ENCODE results near the gene PANK2. TPM values are rescaled to one million over a fixed set of nuclear protein-coding genes. Genes with fewer than 3 reads are reported as not detected.
A peak's percentile ranks its signal among the peaks of the same experiment; 100 is the strongest.

The PANK2 gene
- total and polyA plus RNA-seq, 4 experiments from 2014 or later: 48.5 to 80.5 (median 62.9) TPM

- no peak for DNase-seq
- CTCF ChIA-PET (ENCODE audit: partially characterized antibody): no interaction called here
- Histone ChIP-seq H3K27me3 (ENCODE audit: insufficient read depth, low read length) (no peaks in the 10 kb centered on the region), H3K9me3 (ENCODE audit: control insufficient read depth in 1 of 2, low read length in 2 of 2) (no peaks in the 10 kb centered on the region), H3K4me1 (ENCODE audit: insufficient read depth, low read length) (no peaks in the 10 kb centered on the region), H3K4me3 (ENCODE audit: low read length in 2 of 2) (no peak overlapping the region), H3K27ac (ENCODE audit: low read depth, low read length) (no peak overlapping the region), H3K36me3 (ENCODE audit: insufficient read depth, low read length) (peaks cover 69% of the 10 kb centered on the region)
- H3K4me1 Mint-ChIP-seq: peaks cover 0 to 13% (median under 1%) of the 10 kb centered on the region in 4 donors
- H3K4me3 Mint-ChIP-seq: no peak overlapping the region
- no peak overlapping the region for H3K27ac Mint-ChIP-seq
- POLR2A ChIA-PET (ENCODE audit: partially characterized antibody): no interaction called here
- intact Hi-C loops (cut with micrococcal nuclease): no loop called here
- no peaks in the 10 kb centered on the region for H3K27me3 Mint-ChIP-seq
- H3K36me3 Mint-ChIP-seq: peaks cover 42 to 68% of the 10 kb centered on the region in 2 donors
- H3K9me3 Mint-ChIP-seq: peaks cover 0 to 1% (median 0%) of the 10 kb centered on the region in 8 donors
Observed at GRCh38 chr20:3862333-3862732, 26.9 kb upstream of the PANK2 start.

DNA sequence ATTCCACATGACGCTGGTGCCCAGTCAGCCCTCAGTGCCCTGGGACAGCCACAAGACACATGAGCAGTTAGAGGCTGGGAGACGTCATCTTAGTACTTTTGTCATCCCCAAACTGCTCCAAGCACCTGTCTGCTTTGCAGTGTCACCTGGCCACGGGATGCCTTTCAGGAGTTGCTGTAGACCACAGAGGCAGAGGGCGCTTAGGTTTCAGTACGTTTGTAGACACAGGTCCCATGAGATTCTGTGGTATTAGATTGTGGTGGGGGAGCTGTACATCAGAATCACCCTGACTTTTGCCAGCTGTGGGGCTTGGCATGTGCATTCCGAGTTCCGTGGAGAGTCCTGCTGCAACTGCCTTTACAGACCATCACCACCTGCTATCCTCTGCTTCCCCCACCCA is 25.9 kb upstream of the PANK2 start:
- intact Hi-C loops (cut with micrococcal nuclease): no loop called here
- no peak overlapping the region for H3K27ac Mint-ChIP-seq
- peaks cover 32 to 67% of the 10 kb centered on the region in 2 donors for H3K36me3 Mint-ChIP-seq
- Histone ChIP-seq H3K9me3 (ENCODE audit: control insufficient read depth in 1 of 2, low read length in 2 of 2) (no peaks in the 10 kb centered on the region), H3K36me3 (ENCODE audit: insufficient read depth, low read length) (peaks cover 63% of the 10 kb centered on the region), H3K4me3 (ENCODE audit: low read length in 2 of 2) (no peak overlapping the region), H3K27me3 (ENCODE audit: insufficient read depth, low read length) (no peaks in the 10 kb centered on the region), H3K27ac (ENCODE audit: low read depth, low read length) (no peak overlapping the region), H3K4me1 (ENCODE audit: insufficient read depth, low read length) (no peaks in the 10 kb centered on the region)
- no peak for DNase-seq
- no peak overlapping the region for H3K4me3 Mint-ChIP-seq
- ChIA-PET CTCF (ENCODE audit: partially characterized antibody) (no interaction called here), POLR2A (ENCODE audit: partially characterized antibody) (no interaction called here)
- no peaks in the 10 kb centered on the region for H3K27me3 Mint-ChIP-seq
- peaks cover 0 to 1% (median 0%) of the 10 kb centered on the region in 8 donors for H3K9me3 Mint-ChIP-seq
- H3K4me1 Mint-ChIP-seq: peaks cover 0 to 8% (median 0%) of the 10 kb centered on the region in 4 donors

DNA sequence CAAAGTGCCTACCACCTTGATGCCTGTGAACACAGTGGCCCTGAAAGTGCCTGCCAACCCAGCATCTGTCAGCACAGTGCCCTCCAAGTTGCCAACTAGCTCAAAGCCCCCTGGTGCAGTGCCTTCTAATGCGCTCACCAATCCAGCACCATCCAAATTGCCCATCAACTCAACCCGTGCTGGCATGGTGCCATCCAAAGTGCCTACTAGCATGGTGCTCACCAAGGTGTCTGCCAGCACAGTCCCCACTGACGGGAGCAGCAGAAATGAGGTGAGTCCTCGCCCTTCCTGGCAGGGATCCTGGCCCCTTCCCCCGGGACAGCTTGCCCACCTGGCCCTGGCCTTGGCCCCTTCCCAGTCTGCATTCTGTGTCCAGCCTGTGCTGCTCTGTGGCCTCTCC is 24.7 kb upstream of the PANK2 start:
- H3K36me3 Mint-ChIP-seq: peaks cover 32 to 58% of the 10 kb centered on the region in 2 donors
- Histone ChIP-seq H3K4me3 (ENCODE audit: low read length in 2 of 2) (no peak overlapping the region), H3K27ac (ENCODE audit: low read depth, low read length) (no peak overlapping the region), H3K27me3 (ENCODE audit: insufficient read depth, low read length) (no peaks in the 10 kb centered on the region), H3K9me3 (ENCODE audit: control insufficient read depth in 1 of 2, low read length in 2 of 2) (no peaks in the 10 kb centered on the region), H3K36me3 (ENCODE audit: insufficient read depth, low read length) (peaks cover 59% of the 10 kb centered on the region), H3K4me1 (ENCODE audit: insufficient read depth, low read length) (no peaks in the 10 kb centered on the region)
- no peak for DNase-seq
- intact Hi-C loops (cut with micrococcal nuclease): no loop called here
- H3K4me3 Mint-ChIP-seq: no peak overlapping the region
- H3K27me3 Mint-ChIP-seq: no peaks in the 10 kb centered on the region
- ChIA-PET POLR2A (ENCODE audit: partially characterized antibody) (interaction anchor here (0.6 kb wide), 1 partner anchor 128 kb away, joined by 3 read pairs; no protein-coding TSS in a partner anchor), CTCF (ENCODE audit: partially characterized antibody) (interaction anchor here (1.0 kb wide), 1 partner anchor 9 kb away, joined by 3 read pairs; no protein-coding TSS in a partner anchor)
- H3K27ac Mint-ChIP-seq: peak overlapping the region in 2 of 7 donors; percentile 19 to 89
- H3K9me3 Mint-ChIP-seq: peaks cover 0 to 1% (median 0%) of the 10 kb centered on the region in 8 donors
- peaks cover 0 to 8% (median 0%) of the 10 kb centered on the region in 4 donors for H3K4me1 Mint-ChIP-seq

DNA sequence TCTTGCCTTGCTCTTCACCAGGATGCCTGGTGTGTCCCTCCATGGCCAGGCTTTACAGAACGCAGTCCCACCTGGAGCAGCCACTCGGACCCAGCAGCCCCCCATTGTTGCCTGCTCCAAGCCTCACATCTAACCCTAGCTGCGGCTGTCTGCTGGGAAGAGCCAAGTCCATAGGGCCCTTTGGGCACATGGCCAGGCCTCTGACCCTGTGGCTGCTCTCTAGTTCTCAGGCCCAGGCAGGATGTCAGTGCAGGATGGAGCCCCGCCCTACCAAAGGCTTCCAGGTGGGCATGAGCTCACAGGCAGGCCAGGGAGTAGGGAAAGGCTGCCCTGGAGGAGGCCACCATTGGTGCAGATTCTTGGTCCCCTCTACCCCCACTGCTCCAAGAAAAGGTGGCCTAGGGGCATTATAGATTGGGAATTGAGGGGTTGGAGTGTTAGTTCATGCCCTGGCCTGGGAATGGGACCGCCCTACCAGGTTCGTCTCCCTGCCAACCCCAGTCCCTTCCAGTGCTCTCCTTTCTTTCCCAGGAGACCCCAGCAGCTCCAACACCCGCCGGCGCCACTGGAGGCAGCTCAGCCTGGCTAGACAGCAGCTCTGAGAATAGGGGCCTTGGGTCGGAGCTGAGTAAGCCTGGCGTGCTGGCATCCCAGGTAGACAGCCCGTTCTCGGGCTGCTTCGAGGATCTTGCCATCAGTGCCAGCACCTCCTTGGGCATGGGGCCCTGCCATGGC is 23.9 kb upstream of the PANK2 start:
- POLR2A ChIA-PET (ENCODE audit: partially characterized antibody): interaction anchor here (0.6 kb wide), 1 partner anchor 127 kb away, joined by 3 read pairs; no protein-coding TSS in a partner anchor

GRCh38 chr20:3865887-3866407 is 23.2 kb upstream of the PANK2 start:
- H3K9me3 Mint-ChIP-seq: peaks cover 0 to 1% (median 0%) of the 10 kb centered on the region in 8 donors
- DNase-seq: no peak
- no peaks in the 10 kb centered on the region for H3K27me3 ChIP-seq (ENCODE audit: insufficient read depth, low read length)
- intact Hi-C loops (cut with micrococcal nuclease): no loop called here
- peaks cover 32 to 61% of the 10 kb centered on the region in 2 donors for H3K36me3 Mint-ChIP-seq
- H3K4me1 Mint-ChIP-seq: peaks cover 0 to 8% (median 0%) of the 10 kb centered on the region in 4 donors
- no peaks in the 10 kb centered on the region for H3K27me3 Mint-ChIP-seq
- no peak overlapping the region for H3K27ac Mint-ChIP-seq
- H3K4me3 ChIP-seq (ENCODE audit: low read length in 2 of 2): no peak overlapping the region
- peaks cover 59% of the 10 kb centered on the region for H3K36me3 ChIP-seq (ENCODE audit: insufficient read depth, low read length)
- no peaks in the 10 kb centered on the region for H3K4me1 ChIP-seq (ENCODE audit: insufficient read depth, low read length)
- CTCF ChIA-PET (ENCODE audit: partially characterized antibody): no interaction called here
- no peak overlapping the region for H3K4me3 Mint-ChIP-seq
- H3K9me3 ChIP-seq (ENCODE audit: control insufficient read depth in 1 of 2, low read length in 2 of 2): no peaks in the 10 kb centered on the region
- H3K27ac ChIP-seq (ENCODE audit: low read depth, low read length): no peak overlapping the region
- POLR2A ChIA-PET (ENCODE audit: partially characterized antibody): interaction anchor here (0.9 kb wide), 1 partner anchor 10 kb away, joined by 4 read pairs; no protein-coding TSS in a partner anchor

More for the DNA sequence above, 23.9 kb upstream of the PANK2 start:
- Histone ChIP-seq H3K4me3 (ENCODE audit: low read length in 2 of 2) (no peak overlapping the region), H3K9me3 (ENCODE audit: control insufficient read depth in 1 of 2, low read length in 2 of 2) (no peaks in the 10 kb centered on the region), H3K27ac (ENCODE audit: low read depth, low read length) (no peak overlapping the region), H3K36me3 (ENCODE audit: insufficient read depth, low read length) (peaks cover 59% of the 10 kb centered on the region), H3K4me1 (ENCODE audit: insufficient read depth, low read length) (no peaks in the 10 kb centered on the region), H3K27me3 (ENCODE audit: insufficient read depth, low read length) (no peaks in the 10 kb centered on the region)
- Mint-ChIP-seq H3K27ac (peak overlapping the region in 2 of 7 donors; percentile 13 to 29), H3K4me3 (no peak overlapping the region), H3K4me1 (peaks cover 0 to 8% (median 0%) of the 10 kb centered on the region in 4 donors), H3K36me3 (peaks cover 32 to 58% of the 10 kb centered on the region in 2 donors), H3K9me3 (peaks cover 0 to 1% (median 0%) of the 10 kb centered on the region in 8 donors), H3K27me3 (no peaks in the 10 kb centered on the region)
- CTCF ChIA-PET (ENCODE audit: partially characterized antibody): interaction anchor here (1.0 kb wide), 1 partner anchor 10 kb away, joined by 3 read pairs; no protein-coding TSS in a partner anchor
- no peak for DNase-seq
- intact Hi-C loops (cut with micrococcal nuclease): no loop called here

GRCh38 chr20:3866464-3866863 is 22.7 kb upstream of the PANK2 start:
- Mint-ChIP-seq H3K4me3 (no peak overlapping the region), H3K27ac (peak overlapping the region in 3 of 7 donors; percentile 29 to 71 (median 42)), H3K9me3 (peaks cover 0 to 1% (median 0%) of the 10 kb centered on the region in 8 donors), H3K4me1 (peaks cover 0 to 8% (median 0%) of the 10 kb centered on the region in 4 donors), H3K27me3 (no peaks in the 10 kb centered on the region), H3K36me3 (peaks cover 28 to 57% of the 10 kb centered on the region in 2 donors)
- Histone ChIP-seq H3K9me3 (ENCODE audit: control insufficient read depth in 1 of 2, low read length in 2 of 2) (no peaks in the 10 kb centered on the region), H3K36me3 (ENCODE audit: insufficient read depth, low read length) (peaks cover 55% of the 10 kb centered on the region), H3K27me3 (ENCODE audit: insufficient read depth, low read length) (no peaks in the 10 kb centered on the region), H3K27ac (ENCODE audit: low read depth, low read length) (no peak overlapping the region), H3K4me1 (ENCODE audit: insufficient read depth, low read length) (no peaks in the 10 kb centered on the region), H3K4me3 (ENCODE audit: low read length in 2 of 2) (no peak overlapping the region)
- intact Hi-C loops (cut with micrococcal nuclease): no loop called here
- ChIA-PET POLR2A (ENCODE audit: partially characterized antibody) (interaction anchor here (0.9 kb wide), 1 partner anchor 9 kb away, joined by 4 read pairs; no protein-coding TSS in a partner anchor), CTCF (ENCODE audit: partially characterized antibody) (interaction anchor here (1.2 kb wide), 1 partner anchor 11 kb away, joined by 5 read pairs; no protein-coding TSS in a partner anchor)
- no peak for DNase-seq

DNA sequence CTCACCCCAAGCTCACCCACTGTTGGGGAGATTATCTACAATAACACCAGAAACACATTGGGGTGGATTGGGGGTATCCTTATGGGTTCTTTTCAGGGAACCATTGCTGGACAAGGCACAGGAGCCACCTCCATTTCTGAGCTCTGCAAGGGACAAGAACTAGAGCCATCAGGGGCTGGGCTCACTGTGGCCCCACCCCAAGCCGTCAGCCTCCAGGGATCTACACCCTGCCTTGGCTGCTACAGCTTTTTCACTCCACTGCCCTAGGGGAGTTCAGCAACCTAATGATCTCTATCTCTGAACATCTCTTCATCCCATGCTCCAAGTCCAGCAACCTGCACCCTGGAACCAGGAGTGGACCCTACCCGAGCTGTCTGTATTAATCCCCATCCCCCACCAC is 21.4 kb upstream of the PANK2 start:
- H3K4me1 Mint-ChIP-seq: peaks cover 0 to 5% (median under 1%) of the 10 kb centered on the region in 4 donors
- peak overlapping the region in 2 of 7 donors; percentile 6 to 20 for H3K27ac Mint-ChIP-seq
- Histone ChIP-seq H3K4me3 (ENCODE audit: low read length in 2 of 2) (no peak overlapping the region), H3K27me3 (ENCODE audit: insufficient read depth, low read length) (no peaks in the 10 kb centered on the region), H3K9me3 (ENCODE audit: control insufficient read depth in 1 of 2, low read length in 2 of 2) (no peaks in the 10 kb centered on the region), H3K36me3 (ENCODE audit: insufficient read depth, low read length) (peaks cover 44% of the 10 kb centered on the region), H3K4me1 (ENCODE audit: insufficient read depth, low read length) (no peaks in the 10 kb centered on the region), H3K27ac (ENCODE audit: low read depth, low read length) (no peak overlapping the region)
- no peak overlapping the region for H3K4me3 Mint-ChIP-seq
- H3K9me3 Mint-ChIP-seq: peaks cover 0 to 1% (median 0%) of the 10 kb centered on the region in 8 donors
- CTCF ChIA-PET (ENCODE audit: partially characterized antibody): interaction anchor here (0.6 to 1.2 kb wide), 4 partner anchors 9 to 203 kb away, joined by 3 to 5 read pairs (median 4); no protein-coding TSS in a partner anchor
- no peaks in the 10 kb centered on the region for H3K27me3 Mint-ChIP-seq
- intact Hi-C loops (cut with micrococcal nuclease): no loop called here
- POLR2A ChIA-PET (ENCODE audit: partially characterized antibody): interaction anchor here (0.9 to 1.3 kb wide), 2 partner anchors 12 to 80 kb away, joined by 3 to 4 read pairs; no protein-coding TSS in a partner anchor
- peaks cover 19 to 50% of the 10 kb centered on the region in 2 donors for H3K36me3 Mint-ChIP-seq
- DNase-seq: no peak

Measured in CD4-positive, alpha-beta memory T cell (primary cell).